HL-60 (cell line): Measurements from ENCODE around the gene RPIA.

Experiments used
- POLR2AphosphoS5 ChIP-seq: IDR thresholded peaks from 2 replicates; pipeline ENCODE4 v1.6.1; 2012; ENCODE audit warnings: low read depth
- TF ChIP-seq, protein P1 (sequence below): IDR thresholded peaks from one replicate; pipeline ENCODE4 v1.5.1; 2011; ENCODE audit warnings: low read length, control low read depth, inconsistent platforms; ENCODE audit not compliant: insufficient read depth
- TF ChIP-seq, protein P2 (sequence below): IDR thresholded peaks from 2 replicates; pipeline ENCODE4 v1.6.1; 2012; ENCODE audit warnings: low read depth; ENCODE audit not compliant: insufficient replicate concordance

DNA sequence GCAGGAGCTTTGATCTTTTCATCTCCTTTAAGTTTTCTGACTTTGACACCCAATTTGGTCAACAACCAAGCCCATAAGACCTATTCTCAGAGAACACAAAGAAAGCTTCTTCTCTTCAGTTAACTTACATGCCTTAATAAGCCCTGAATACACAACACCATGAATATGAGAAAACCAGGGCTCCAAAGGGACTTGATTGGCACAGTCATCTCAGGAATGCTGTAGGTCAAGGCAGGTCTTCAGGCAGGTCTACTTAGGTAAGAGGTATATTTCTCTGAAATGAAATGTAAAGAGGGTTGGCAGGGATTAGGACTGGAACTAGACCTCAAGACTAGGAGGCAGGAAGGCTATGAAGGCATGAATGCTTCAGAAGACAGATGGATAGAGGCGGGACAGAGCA is 39.8 kb upstream of the RPIA start:
- TF ChIP-seq, protein P1, sequence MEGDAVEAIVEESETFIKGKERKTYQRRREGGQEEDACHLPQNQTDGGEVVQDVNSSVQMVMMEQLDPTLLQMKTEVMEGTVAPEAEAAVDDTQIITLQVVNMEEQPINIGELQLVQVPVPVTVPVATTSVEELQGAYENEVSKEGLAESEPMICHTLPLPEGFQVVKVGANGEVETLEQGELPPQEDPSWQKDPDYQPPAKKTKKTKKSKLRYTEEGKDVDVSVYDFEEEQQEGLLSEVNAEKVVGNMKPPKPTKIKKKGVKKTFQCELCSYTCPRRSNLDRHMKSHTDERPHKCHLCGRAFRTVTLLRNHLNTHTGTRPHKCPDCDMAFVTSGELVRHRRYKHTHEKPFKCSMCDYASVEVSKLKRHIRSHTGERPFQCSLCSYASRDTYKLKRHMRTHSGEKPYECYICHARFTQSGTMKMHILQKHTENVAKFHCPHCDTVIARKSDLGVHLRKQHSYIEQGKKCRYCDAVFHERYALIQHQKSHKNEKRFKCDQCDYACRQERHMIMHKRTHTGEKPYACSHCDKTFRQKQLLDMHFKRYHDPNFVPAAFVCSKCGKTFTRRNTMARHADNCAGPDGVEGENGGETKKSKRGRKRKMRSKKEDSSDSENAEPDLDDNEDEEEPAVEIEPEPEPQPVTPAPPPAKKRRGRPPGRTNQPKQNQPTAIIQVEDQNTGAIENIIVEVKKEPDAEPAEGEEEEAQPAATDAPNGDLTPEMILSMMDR = no peak
- TF ChIP-seq POLR2AphosphoS5 = no peak
- TF ChIP-seq, protein P2, sequence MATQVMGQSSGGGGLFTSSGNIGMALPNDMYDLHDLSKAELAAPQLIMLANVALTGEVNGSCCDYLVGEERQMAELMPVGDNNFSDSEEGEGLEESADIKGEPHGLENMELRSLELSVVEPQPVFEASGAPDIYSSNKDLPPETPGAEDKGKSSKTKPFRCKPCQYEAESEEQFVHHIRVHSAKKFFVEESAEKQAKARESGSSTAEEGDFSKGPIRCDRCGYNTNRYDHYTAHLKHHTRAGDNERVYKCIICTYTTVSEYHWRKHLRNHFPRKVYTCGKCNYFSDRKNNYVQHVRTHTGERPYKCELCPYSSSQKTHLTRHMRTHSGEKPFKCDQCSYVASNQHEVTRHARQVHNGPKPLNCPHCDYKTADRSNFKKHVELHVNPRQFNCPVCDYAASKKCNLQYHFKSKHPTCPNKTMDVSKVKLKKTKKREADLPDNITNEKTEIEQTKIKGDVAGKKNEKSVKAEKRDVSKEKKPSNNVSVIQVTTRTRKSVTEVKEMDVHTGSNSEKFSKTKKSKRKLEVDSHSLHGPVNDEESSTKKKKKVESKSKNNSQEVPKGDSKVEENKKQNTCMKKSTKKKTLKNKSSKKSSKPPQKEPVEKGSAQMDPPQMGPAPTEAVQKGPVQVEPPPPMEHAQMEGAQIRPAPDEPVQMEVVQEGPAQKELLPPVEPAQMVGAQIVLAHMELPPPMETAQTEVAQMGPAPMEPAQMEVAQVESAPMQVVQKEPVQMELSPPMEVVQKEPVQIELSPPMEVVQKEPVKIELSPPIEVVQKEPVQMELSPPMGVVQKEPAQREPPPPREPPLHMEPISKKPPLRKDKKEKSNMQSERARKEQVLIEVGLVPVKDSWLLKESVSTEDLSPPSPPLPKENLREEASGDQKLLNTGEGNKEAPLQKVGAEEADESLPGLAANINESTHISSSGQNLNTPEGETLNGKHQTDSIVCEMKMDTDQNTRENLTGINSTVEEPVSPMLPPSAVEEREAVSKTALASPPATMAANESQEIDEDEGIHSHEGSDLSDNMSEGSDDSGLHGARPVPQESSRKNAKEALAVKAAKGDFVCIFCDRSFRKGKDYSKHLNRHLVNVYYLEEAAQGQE = no peak
